SK-N-MC (cell line): ENCODE measurements around the gene PARD3.

ENCODE experiments used
- DNase-seq: peaks from one replicate; pipeline ENCODE4 v3.0.0-alpha.2; 2011; ENCODE audit warnings: low read depth, low spot score
- H3K27ac ChIP-seq: fragments of 200-600 bp; sonication (generic); 2 replicates; pipeline ENCODE4 v1.5.1; 2016; ENCODE audit warnings: mixed run types
- H3K36me3 ChIP-seq: fragments of 200-600 bp; sonication (generic); 2 replicates; pipeline ENCODE4 v1.6.1; 2017; ENCODE audit warnings: antibody characterized with exemption, low read length, mixed read lengths; ENCODE audit not compliant: insufficient read depth
- H3K4me3 ChIP-seq: fragments of 200-600 bp; sonication (generic); 2 replicates; pipeline ENCODE4 v1.5.1; 2016
- H3K9ac ChIP-seq: fragments of 200-600 bp; sonication (generic); 2 replicates; pipeline ENCODE4 v1.8.0; 2017; ENCODE audit warnings: mixed run types, mixed read lengths; ENCODE audit not compliant: insufficient read length
- H3K9me3 ChIP-seq: fragments of 200-600 bp; sonication (generic); 2 replicates; pipeline ENCODE4 v1.6.1; 2017; ENCODE audit warnings: low read depth, mild to moderate bottlenecking, antibody characterized with exemption, low read length, moderate library complexity, mixed read lengths
- EZH2 ChIP-seq: fragments of 200-600 bp; sonication (generic); IDR thresholded peaks from one replicate; pipeline ENCODE4 v1.6.1; 2017; ENCODE audit warnings: antibody characterized with exemption
- FOXP2 ChIP-seq: optimal IDR thresholded peaks from 2 replicates; pipeline ENCODE3; 2011; ENCODE audit warnings: mild to moderate bottlenecking, moderate library complexity; ENCODE audit not compliant: insufficient read depth; ENCODE audit errors: extremely low read length, control extremely low read depth
- POLR2AphosphoS5 ChIP-seq: IDR thresholded peaks from 2 replicates; pipeline ENCODE4 v1.6.1; 2012; ENCODE audit warnings: mild to moderate bottlenecking, low read depth, low read length, borderline replicate concordance

Gene PARD3

GRCh38 chr10:34313353-34313752, 501.7 kb downstream of the PARD3 start:
- no peak for DNase-seq
- Histone ChIP-seq H3K4me3 (no peak overlapping the region), H3K9me3 (no peaks in the 10 kb centered on the region), H3K9ac (no peak overlapping the region), H3K27ac (no peak overlapping the region), H3K36me3 (no peaks in the 10 kb centered on the region)
- TF ChIP-seq EZH2, result no peak
- no peak for TF ChIP-seq POLR2AphosphoS5
- no peak for TF ChIP-seq FOXP2

GRCh38 chr10:34311679-34312078, 503.4 kb downstream of the PARD3 start:
- H3K4me3 ChIP-seq, result no peak overlapping the region
- TF ChIP-seq POLR2AphosphoS5 (no peak), EZH2 (no peak), FOXP2 (no peak)
- H3K36me3 ChIP-seq, result no peaks in the 10 kb centered on the region
- DNase-seq, result no peak
- no peak overlapping the region for H3K9ac ChIP-seq
- H3K27ac ChIP-seq, result no peak overlapping the region
- H3K9me3 ChIP-seq, result no peaks in the 10 kb centered on the region

DNA sequence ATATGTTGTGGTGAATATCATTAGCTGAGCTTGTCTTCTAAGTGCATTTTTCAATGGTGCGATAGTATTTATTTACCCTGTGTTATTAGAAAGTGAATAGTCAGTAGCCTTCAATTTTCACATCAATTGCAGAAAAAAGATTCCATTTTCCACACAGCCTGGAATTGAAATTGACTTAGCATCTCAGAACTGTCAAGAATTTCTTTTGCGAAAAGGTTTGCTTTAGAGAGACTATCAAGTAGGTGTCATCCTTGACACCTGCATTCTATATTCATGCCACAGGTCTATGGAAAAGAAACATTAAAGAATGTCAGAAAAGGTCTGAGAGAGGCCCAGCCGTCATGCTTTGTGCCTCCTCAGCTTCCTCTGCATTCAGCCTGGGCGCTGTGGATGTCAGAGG, 504.9 kb downstream of the PARD3 start:
- no peaks in the 10 kb centered on the region for H3K36me3 ChIP-seq
- H3K9ac ChIP-seq, result no peak overlapping the region
- no peak overlapping the region for H3K4me3 ChIP-seq
- H3K27ac ChIP-seq, result no peak overlapping the region
- no peaks in the 10 kb centered on the region for H3K9me3 ChIP-seq
- DNase-seq, result no peak
- TF ChIP-seq FOXP2 (no peak), EZH2 (no peak)

DNA sequence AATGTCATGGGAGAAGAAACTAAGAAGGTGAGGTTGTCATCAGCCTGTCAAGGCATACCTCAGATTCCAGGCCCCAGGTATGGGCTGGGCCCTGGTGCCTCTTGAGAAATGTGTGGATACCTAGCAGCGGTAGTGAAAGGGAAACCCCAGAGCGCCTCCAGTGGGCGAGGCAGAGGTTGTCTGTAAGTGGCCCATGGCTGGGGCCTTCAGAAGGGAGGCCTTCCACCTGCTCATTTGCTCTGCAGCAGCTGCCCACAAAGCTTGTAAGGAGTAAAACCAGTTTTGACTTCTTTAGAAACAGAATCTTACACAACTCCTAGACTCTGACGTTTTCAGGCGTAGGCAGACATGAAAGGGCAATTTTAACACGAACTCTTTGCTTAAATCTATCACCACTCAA, 509.9 kb downstream of the PARD3 start:
- H3K9ac ChIP-seq, result no peak overlapping the region
- H3K27ac ChIP-seq, result no peak overlapping the region
- TF ChIP-seq FOXP2 (no peak), EZH2 (no peak), POLR2AphosphoS5 (no peak)
- no peak overlapping the region for H3K4me3 ChIP-seq
- H3K9me3 ChIP-seq, result no peaks in the 10 kb centered on the region
- no peak for DNase-seq
- H3K36me3 ChIP-seq, result no peaks in the 10 kb centered on the region

GRCh38 chr10:34303022-34303421, 512.1 kb downstream of the PARD3 start:
- H3K27ac ChIP-seq, result no peak overlapping the region
- no peak for TF ChIP-seq EZH2
- TF ChIP-seq FOXP2, result no peak
- no peak for TF ChIP-seq POLR2AphosphoS5
- H3K4me3 ChIP-seq, result no peak overlapping the region
- DNase-seq, result no peak
- H3K9me3 ChIP-seq, result no peaks in the 10 kb centered on the region
- no peaks in the 10 kb centered on the region for H3K36me3 ChIP-seq
- H3K9ac ChIP-seq, result no peak overlapping the region

DNA sequence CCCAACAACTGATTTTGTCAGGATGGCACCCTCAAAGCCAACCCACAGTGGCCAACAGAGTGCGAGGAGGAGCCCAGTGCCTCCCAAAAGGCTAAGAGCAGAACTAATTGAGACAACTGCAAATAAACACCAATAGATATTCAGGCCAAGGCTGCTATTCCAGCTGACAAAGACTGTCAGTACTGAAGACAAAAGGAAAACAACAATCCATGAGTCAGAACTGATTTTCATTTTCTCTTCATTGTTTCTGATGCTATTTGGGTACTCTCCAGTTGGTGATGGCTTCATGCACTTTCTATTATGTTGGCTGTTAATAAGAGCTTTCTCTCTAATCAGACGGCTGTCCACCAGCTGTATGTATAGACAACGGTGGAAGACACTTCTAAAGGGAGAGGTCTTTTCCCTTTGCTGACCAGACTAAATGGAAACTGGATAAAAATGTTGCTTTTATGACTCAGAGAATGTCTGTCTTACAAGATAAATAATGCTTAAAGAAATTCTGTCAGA, 515.9 kb downstream of the PARD3 start:
- DNase-seq, result no peak
- TF ChIP-seq EZH2, result no peak
- TF ChIP-seq FOXP2, result no peak
- TF ChIP-seq POLR2AphosphoS5, result no peak
- Histone ChIP-seq H3K36me3 (no peaks in the 10 kb centered on the region), H3K27ac (no peak overlapping the region), H3K9ac (no peak overlapping the region), H3K9me3 (no peaks in the 10 kb centered on the region), H3K4me3 (no peak overlapping the region)

- H3K36me3 ChIP-seq, result no peaks in the 10 kb centered on the region
- DNase-seq, result no peak
- no peaks in the 10 kb centered on the region for H3K9me3 ChIP-seq
- H3K4me3 ChIP-seq, result 0 out of 2 replicates have a peak overlapping the region, but pooled peaks have one; percentile 15
- H3K27ac ChIP-seq, result no peak overlapping the region
- no peak for TF ChIP-seq EZH2
- no peak for TF ChIP-seq POLR2AphosphoS5
- no peak for TF ChIP-seq FOXP2
- no peak overlapping the region for H3K9ac ChIP-seq
These were observed 516.7 kb downstream of the PARD3 start for GRCh38 chr10:34298346-34298818.

- Histone ChIP-seq H3K36me3 (no peaks in the 10 kb centered on the region), H3K27ac (no peak overlapping the region), H3K9me3 (no peaks in the 10 kb centered on the region), H3K4me3 (no peak overlapping the region), H3K9ac (no peak overlapping the region)
- TF ChIP-seq POLR2AphosphoS5, result no peak
- no peak for TF ChIP-seq EZH2
- TF ChIP-seq FOXP2, result no peak
- DNase-seq, result no peak
These were observed 517.4 kb downstream of the PARD3 start for GRCh38 chr10:34297541-34298345.

- H3K9ac ChIP-seq, result no peak overlapping the region
- H3K36me3 ChIP-seq, result no peaks in the 10 kb centered on the region
- H3K4me3 ChIP-seq, result no peak overlapping the region
- no peak overlapping the region for H3K27ac ChIP-seq
- TF ChIP-seq FOXP2 (no peak), POLR2AphosphoS5 (no peak), EZH2 (no peak)
- H3K9me3 ChIP-seq, result no peaks in the 10 kb centered on the region
- no peak for DNase-seq
These were observed 520.0 kb downstream of the PARD3 start for GRCh38 chr10:34295142-34295548.
